Measurements from ENCODE around the gene DPYSL4.

Gene DPYSL4

DNA sequence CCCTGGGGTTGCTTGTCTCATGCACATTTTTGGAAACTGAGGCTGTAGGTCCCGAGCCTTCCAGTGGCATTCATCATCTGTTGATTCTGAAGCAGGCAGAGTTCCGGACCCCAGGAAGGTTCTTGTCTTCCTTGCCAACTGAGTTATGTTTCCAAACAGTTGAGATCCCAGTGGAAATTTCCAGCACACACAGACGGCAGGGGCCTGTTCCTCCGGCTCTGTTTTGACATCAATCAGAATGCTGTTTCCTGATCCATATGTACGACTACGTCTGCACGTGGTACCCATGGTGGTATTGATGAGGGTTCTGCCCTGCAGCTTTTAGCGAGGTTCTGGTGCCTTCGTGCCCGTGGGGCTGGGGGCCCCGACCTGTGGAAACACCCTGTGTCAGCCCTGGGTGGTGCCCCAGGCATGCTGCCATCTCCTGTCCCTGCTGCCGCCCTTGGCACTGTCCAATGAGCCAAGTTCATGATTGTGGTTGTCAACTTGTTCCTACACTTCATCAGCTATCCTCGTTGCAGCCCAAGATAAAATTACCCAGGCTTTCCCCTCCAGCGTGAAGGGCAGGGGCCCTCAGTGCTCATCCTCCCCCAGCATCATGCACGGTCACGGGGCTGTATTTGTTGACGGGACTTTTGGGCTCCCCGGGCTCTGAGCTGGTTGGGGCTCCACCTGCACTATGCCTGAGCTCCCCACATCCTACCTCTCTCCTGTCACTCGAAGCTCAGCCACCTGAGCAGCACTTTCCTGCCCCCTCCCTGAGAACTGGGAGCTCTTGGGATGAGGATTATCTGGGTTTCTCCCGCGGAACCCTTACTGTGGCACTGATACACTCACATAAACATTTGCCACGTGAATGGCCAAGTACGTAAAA is 7.8 kb upstream of the DPYSL4 start:
- no peak for DNase-seq

DNA sequence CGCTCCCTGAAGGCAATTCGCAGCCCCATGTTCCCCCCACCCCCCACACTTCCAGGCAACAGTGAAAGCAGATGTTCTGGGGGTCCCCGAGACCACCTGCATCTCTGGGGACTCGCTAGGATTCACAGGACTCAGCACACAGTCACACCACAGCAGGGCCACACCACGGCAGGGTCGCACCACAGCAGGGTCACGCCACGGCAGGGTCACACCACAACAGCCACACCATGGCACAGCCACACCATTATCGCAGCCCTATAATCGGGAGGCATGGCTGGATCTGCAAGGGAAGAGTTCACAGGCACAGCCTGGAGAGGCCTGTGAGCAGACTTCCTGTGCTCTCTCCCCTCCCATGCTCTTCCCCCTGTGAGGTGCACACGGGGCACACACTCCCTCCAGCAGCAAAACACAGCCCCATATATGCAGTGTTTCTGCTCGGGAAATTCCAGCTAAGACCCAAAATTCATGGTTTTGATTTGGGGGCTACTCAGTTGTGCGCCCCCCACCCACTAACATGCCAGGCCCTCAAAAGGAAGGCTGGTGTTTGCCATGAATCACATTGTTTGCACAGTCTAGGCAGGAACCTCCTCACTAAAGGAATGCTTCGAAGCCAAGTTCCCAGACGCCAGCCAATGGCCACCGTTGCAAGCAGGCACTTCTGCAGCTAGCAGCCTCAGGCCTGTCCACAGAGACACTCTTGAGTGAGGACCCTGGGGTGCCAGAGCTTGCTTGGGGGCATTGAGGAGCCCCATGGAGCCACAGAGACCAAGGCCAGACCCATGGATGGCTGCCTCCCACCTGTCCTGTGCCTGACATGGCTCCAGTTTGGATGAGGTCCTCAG is 7.0 kb upstream of the DPYSL4 start:
- DNase-seq = no peak

DNA sequence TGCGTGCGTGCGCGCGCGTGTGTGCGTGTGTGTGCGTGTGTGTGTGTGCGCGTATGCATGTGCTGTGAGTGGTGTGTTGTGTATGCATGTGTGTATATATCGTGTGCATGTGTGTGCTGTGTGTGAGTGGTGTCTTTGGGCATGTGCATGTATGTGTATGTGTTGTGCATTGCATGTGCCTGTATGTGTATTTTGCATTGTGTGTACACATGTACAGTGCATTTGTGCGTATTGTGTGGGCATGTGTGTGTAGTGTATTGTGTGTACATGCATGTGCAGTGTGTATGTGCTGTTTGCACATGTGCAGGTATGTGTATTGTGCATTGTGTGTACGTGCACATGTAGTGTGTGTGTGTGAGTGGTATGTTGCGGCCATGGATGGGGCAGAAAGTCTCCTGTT is 6.0 kb upstream of the DPYSL4 start:
- no peak for DNase-seq

DNA sequence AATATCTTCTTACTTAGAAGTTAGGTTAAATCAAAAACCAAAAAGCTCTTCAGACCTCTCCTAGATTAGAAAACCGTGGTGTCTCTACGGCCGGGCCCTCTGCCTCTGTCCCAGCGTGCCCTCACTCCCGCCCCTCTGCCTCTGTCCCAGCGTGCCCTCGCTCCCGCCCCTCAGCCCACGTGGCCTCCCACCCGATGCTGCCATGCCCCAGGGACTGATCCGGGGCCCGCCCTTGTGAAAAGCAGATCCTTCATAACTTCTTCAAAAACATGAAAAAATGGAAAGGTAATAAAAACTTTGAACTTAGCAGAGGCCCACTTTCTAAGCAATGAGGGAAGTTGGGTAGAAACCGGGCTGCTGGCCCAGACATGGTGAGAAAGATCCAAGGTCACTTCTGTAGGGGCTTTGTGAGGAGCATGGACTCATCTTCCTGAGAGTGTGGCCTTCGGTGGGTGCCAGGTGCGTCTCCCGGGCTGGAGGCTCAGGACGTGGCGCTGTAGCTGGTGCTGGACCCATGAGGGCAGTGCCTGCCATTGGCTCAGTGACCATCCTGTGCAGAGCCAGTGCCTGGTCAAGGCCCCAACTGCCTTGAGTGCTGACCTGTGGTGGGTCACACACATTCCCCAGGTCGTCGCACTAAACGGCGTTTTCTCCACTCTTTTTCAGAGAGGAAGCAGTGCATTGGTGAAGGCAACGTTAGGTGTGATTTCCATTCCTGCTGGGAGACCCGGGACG is 4.9 kb upstream of the DPYSL4 start:
- DNase-seq = no peak

DNA sequence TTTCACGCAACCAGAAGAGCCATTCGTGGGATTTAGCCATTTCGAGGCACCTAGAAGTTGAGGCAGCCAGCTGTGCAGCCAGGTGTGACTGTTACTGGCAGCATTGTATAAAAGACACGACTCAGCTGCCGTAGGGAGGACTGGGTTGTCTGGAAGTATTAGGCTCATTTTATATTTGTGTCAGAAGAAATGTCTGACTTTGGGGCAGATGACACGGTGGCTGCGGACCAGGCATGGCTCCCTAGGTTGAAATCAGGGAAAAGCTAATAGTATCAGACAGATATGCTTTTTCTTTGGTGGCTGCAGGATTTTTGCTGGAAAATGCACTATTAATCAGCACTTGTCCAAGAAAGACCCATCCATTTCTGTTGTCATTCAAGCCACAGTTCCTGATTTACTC is 4.2 kb upstream of the DPYSL4 start:
- no peak for DNase-seq

DNA sequence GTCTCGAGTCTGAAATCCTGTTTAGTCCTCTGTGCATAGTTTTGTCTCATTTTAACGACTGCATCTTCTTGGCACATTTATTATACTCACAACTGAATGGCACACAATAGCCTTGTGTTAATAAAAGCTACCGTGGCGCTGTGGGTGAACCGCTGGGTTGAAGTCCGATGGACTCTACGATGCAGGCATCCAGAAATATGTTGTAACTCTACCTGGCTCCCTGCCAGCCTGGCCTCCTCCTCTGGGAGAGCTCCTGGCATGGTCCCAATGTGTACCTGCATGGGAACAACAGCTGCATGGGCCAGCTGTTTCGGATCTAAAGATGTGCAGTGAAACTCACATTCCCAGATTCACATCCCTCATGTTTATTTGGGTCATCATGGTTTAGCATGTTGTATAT is 3.7 kb upstream of the DPYSL4 start:
- no peak for DNase-seq

DNA sequence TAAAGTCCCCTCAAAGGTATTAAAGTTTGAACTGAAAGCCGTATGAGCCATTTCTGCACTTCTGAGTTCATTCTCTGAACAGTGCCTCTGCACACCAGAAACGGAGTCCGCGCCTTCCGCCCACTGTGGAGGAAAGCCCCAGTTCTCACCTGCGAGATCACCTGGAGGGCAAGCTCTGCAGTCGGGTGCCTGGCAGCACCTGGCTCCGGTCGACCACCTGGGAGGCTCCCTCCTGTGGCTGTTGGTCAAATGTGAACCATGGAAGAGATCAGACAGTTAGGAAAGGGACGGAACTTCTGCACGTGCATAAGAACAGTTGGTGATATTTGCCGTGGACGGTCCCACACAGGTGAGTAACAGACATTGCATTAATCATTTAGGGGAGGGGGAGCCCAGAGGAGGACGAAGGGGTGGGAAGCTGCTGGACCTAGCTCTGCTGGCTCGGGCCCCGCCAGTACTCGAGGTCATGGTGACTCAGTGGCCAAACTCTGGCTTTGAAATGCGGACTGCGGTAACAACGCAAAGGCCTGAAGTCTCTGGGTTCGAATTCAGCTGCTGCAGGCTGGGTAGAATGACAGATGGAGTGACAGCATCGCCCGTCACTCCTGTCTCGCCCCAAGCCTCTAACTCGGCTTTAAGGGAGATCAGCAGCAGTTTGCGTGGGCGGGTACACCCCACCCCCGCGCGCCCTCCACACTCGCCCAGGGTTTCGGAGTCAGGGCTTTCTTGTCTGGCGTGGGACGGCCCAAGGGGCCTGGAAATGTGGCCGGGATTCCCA is 1.7 kb upstream of the DPYSL4 start:
- no peak for DNase-seq

DNA sequence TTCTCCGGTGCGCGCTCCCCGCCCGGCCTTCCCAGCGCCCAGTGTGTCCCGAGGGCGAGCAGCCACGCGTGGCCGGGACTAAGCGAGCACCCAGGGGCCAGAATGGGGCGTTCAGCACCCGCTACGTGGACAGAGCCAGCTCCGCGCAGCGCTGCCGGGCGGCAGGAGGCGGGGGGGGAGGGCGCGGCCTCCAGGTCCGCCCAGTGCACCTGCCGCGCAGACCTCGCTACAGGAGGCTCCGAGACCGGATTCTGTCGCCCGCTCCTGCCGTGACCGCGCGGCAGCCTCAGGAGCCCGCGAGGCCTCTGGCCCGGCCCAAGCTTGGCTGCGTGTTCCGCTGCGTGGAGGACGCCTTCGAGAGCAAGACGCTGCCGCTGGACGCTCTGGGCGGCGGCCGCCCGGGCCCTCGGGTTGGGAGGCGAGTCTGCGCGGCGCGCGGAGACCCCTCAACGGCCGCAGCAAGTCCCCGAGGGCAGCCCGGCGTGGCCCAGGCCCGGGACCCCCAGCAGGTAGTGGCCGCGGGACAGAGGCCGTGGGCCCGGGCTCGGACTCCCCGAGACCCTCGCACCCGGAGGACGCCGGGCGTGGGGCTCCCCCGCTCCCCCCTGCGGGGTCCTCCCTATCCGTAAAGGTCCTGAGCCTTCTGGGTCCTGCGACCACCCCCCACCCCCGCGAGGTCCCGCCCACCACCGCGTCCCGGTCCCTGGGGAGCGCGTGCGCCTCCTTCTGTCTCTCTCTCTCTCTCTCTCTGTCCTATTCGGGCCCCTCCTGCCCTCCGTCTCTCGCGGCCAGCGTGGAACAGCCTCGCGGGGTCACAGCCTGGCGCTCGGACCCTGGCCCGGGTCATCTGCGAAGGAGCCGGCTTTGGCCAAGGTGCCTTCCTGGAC is 904 bp upstream of the DPYSL4 start:
- peak; percentile 33 for DNase-seq

DNA sequence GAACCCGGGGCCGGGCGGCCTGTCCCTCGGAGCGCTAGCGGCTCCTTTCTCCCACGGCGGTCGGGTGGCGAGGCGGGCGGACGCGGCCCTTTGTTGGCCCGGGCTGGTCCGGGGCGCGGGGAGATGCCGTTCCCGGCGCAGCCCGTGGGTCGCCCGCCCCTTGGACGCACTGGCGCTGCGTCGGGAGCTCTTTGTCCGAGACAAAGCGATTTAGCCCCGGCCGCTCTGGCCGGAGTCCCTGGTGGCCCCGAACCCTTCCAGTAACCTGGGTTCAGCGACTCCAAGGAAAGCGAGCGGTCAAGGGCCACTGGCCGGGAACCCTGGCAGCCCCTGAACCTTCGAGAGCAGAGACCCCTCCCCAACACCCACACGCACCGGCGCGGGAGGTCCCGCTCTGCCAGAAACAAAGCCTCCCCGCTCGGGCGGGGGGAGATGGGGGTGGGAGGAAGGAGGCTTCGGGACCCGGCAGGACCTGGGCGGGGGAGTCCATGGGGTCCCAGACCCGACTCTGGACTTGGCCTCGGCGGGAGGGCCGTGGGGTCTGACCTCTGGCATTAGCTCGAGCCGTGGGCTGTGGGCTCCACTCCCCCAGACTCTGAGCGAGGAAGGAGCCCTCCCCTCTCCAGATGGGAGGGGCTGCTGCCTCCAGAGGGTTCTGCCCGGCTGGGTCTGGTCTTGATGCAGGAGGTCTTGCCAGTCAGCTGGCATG is 836 bp downstream of the DPYSL4 start:
- DNase-seq = peak; percentile 14

DNA sequence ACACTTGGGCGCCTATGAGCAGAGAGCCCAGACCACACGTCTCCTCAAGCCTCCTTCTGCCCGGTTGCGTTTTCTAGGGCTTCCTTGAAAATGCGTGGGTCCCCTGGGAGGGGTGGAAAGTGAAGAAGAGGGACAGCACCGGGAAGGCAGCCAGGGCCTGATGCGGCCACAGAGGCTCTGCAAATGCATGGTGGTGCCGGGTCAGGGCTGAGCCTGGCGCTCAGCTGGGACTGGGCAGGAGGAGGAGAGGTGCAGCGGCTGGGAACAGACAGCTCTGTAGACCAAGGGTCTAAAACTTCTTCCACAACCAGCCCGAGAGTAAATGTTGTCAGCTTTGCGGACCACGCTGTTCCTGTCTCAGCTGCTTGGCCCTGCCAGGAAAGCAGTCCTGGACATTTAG is 1.6 kb downstream of the DPYSL4 start:
- DNase-seq = peak; percentile 10

DNA sequence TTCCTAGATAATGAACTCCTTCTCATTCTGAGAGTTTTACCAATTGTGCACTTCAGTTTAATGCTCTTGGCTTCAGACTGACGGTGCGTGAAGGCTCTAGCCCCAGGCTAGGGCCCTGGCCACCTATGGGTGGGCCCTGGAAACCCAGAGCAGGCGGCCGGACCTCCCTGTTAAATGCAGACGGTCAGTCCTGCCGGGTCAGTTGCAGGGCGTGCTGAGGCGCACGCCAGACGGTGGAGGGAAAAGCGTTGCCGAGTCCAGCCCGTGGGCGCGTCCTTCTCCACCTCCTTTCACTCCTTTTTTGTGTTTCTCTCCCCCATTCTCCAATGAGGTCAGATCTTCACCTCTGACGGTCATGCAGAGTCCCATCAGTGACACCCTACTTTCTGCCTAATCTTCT is 2.3 kb downstream of the DPYSL4 start:
- no peak for DNase-seq

DNA sequence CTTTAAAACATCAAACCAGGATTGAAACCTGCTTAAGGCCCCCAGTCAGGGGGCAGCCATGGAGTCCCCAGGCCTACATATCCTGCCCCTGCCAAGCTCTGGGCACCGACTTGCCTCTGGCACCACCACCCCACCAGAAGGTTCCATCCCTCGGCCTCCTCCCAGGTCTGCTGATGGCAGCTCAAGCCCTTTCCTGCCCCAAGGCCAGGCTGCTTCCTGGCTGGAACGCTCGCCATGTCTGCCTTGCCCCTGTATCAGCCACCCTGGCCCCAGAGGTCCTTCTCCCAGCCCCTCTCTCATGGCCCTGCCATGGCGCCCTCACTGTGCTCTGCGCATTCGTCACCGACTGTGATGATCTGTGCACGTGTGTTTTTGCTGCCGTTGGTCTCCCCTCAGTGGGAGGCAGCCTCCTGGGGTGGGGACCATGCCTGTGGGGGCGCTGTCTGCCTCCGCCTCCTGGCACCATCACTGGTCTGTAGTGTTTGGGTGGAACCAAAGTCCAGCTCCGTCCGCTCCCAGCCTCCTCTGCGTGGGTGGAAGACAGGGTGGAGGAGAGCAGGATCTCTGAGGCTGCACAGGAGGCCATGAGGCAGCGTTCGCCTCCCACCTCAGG is 3.2 kb downstream of the DPYSL4 start:
- no peak for DNase-seq

DNA sequence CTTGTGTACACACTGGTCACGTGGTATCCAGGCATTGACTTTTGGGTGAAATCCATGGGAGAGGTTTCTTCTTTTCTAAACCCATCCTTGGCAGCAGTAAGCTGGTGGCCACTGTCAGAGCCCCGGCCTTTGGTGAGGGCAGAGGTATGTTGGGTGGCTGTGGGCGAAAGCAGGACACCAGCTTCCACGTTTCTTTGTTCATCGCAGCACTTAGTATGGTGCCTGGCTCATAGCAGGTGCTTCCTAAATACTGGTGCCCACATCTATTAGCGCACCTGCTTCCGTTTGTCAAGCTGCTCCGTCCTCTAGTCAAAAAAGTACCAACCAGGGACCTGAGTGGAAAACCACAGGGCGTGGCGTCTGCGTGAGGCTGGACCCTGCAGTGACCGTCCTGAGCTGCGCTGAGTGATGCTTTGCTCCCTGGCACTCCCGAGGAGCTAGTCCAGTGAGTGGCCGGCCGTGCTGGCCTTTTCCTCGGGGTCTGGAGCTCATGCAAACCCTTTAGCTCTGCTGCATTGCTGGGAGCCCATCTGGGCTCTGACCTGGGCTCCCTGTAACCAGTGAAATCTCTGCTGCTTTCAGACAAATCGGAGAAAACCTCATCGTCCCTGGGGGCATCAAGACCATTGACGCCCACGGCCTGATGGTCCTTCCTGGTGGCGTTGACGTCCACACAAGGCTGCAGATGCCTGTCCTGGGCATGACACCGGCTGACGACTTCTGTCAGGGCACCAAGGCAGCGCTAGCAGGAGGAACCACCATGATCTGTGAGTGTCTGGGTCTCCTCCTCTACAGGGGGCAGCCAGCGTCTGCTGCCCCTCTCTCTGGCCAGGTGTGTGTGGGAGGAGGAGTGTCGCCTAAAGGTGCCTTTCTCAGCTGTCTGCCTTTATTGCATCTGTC is 5.6 kb downstream of the DPYSL4 start:
- no peak for DNase-seq

DNA sequence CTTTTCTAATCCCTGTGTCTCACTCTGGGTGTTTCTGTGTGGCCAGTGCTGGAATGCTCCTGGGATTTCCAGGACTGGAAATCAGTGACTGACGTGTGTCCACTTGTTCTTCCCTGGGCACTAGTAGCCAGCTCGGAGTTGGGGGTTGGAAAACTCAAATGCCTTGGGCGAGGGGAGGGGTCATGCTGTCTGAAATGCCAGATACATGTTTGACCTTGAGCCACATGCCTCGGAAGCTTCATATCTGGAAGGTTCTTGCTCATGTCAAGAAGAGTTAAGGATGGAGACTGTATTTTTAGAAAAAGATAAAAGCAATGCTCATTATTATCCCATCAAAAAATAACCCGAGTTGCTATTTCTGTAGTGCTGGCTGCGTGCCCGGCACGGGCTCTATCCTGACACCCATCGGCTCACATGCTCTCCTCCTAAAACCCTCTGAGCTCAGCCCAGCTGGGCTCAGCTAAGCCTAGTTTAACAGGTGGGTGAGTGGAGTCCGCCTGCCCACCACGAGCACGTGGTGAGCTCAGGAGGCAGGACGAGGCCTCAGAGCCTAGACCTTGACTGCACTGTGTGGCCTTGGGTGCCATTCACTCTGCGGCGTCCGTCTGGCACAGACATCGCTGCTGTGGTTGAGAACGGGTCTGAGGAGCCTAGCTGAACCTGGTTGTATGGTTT is 6.4 kb downstream of the DPYSL4 start:
- no peak for DNase-seq

DNA sequence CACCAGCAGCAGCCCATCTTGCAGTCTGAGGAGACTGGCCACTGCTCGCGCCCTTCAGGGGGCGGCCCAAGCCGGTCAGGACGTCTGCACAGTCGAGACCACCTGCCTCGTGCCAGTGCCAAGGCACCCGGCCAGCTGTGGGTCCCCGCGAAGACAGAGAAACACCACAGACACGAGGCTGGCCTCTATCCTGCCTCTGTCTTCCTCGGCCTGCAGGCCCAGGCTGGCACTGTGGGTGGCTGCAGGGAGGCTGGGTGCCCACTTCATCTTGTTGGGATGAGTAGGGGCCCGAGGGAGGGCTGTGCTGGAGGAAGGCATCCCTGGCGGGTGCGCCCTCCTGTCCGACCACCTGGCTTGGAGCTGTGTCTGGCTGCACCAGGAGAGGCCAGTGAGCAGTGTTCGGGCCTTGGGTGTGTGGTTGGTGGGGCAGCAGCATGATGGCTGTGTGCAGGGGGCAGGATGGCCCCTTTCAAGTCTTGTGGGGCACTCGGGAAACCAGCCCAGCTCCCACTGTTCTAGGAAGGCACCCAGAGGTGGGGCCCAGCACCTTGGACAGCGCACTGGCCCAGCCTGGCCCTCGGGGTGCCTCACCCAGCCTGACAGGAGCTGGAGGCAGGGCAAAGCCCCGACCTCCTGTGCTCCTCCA is 7.3 kb downstream of the DPYSL4 start:
- peak; percentile 22 for DNase-seq

DNA sequence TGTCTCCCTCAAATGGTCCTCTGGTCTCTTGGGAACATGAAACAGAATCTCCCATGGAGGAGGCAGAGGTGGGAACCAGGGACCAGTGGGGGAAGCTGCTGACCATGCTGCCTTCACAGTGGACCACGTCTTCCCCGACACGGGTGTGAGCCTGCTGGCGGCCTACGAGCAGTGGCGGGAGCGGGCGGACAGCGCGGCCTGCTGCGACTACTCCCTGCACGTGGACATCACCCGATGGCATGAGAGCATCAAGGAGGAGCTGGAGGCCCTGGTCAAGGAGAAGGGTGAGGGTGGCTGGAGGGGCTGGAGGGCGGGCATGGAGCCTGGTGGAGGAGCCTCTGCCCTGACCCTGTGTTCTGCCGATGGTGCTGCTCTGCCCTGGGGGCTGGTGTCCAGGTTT is 8.0 kb downstream of the DPYSL4 start:
- DNase-seq = no peak

DNA sequence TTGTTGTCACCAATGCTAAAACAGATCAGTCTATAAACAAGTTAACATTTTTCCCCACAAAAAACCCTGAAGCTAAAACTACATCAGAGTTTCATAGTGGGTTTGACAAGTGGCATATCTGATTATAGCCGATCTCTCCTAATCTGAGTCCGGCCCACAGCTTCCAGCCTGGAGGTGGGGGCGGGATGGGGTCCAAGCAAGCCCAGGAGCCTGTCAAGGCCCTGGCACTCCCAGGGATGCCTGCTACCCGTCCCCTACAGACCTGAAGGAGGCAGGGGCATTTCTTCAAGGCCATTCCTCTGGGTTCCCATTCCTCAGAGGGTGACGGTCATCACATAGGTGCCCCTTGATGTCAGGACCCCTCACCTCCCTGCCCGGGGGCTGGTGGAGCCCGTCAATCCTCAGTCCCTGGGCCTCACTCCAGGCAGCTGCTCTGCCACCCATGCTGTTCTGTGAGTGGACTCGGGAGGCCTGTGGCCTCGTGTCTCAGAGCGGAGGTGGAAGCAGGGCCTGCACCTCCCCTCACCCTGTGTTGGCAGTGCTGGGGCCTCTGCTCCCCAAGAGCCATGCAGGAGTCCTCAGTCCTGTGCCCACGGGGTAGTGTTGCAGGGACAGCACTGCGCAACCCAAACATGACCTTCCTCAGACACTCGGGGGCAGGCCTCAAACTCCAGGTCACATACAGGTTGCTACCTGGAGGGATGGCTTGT is 8.8 kb downstream of the DPYSL4 start:
- DNase-seq = no peak

Data from fibroblast of skin of back (primary cell).